Smooth muscle cell (in vitro differentiated cells): Measurements from ENCODE around the gene PRKCQ. TPM values are rescaled to one million over a fixed set of nuclear protein-coding genes. Genes with fewer than 3 reads are reported as not detected.
"Not testable (repeated sequence)": the region's sequence is repeated elsewhere in the genome, so short reads cannot be mapped to it uniquely, and the experiment has no call there.

ENCODE experiments used
- DNase-seq: peaks from one replicate; lab custom pipeline; 2025; ENCODE audit not compliant: unreplicated experiment; lab: John Stamatoyannopoulos, UW
- H2AFZ ChIP-seq: fragments of 200-600 bp; sonication (generic); 2 replicates; pipeline ENCODE4 v1.6.0; 2016; ENCODE audit warnings: antibody characterized with exemption, low read depth, mild to moderate bottlenecking
- H3F3A ChIP-seq: fragments of 200-600 bp; sonication (generic); 2 replicates; pipeline ENCODE4 v1.6.0; 2017; ENCODE audit warnings: antibody characterized with exemption, low read depth
- H3K27ac ChIP-seq: fragments of 200-600 bp; sonication (generic); 2 replicates; pipeline ENCODE4 v1.5.1; 2016; ENCODE audit warnings: low read depth, mild to moderate bottlenecking
- H3K27me3 ChIP-seq: fragments of 200-600 bp; sonication (generic); 2 replicates; pipeline ENCODE4 v1.6.1; 2016; ENCODE audit warnings: low read depth, mild to moderate bottlenecking
- H3K36me3 ChIP-seq: fragments of 200-600 bp; sonication (generic); 2 replicates; pipeline ENCODE4 v1.5.1; 2016; ENCODE audit warnings: low read depth
- H3K4me1 ChIP-seq: fragments of 200-600 bp; sonication (generic); 2 replicates; pipeline ENCODE4 v1.5.1; 2016; ENCODE audit warnings: low read depth
- H3K4me2 ChIP-seq: fragments of 200-600 bp; sonication (generic); 2 replicates; pipeline ENCODE4 v1.6.0; 2016; ENCODE audit warnings: mild to moderate bottlenecking
- H3K4me3 ChIP-seq: fragments of 200-600 bp; sonication (generic); 2 replicates; pipeline ENCODE4 v1.5.1; 2016; ENCODE audit warnings: mild to moderate bottlenecking
- H3K79me2 ChIP-seq: fragments of 200-600 bp; sonication (generic); 2 replicates; pipeline ENCODE4 v1.6.0; 2016; ENCODE audit warnings: low read depth, mild to moderate bottlenecking
- H3K9ac ChIP-seq: fragments of 200-600 bp; sonication (generic); 2 replicates; pipeline ENCODE4 v1.6.0; 2016; ENCODE audit warnings: low read depth
- H3K9me3 ChIP-seq: fragments of 200-600 bp; sonication (generic); replicated peaks from 2 replicates; pipeline ENCODE4 v1.5.1; 2016; ENCODE audit warnings: low read depth
- H4K20me1 ChIP-seq: fragments of 200-600 bp; sonication (generic); 2 replicates; pipeline ENCODE4 v1.6.0; 2016; ENCODE audit warnings: low read depth
- CTCF ChIP-seq: fragments of 200-600 bp; sonication (generic); IDR thresholded peaks from 2 replicates; pipeline ENCODE4 v1.5.1; 2017; ENCODE audit warnings: borderline replicate concordance, mild to moderate bottlenecking, antibody characterized with exemption; ENCODE audit not compliant: insufficient read depth, poor library complexity, severe bottlenecking
- WGBS: methylation state at CpG from one replicate; pipeline ENCODE4 v1.1.7; 2016; ENCODE audit warnings: low lambda C conversion rate; 5-methylcytosine and 5-hydroxymethylcytosine counted together
- polyA plus RNA-seq: library from polyadenylated mRNA; unstranded; fragments of >200 nt; fragmentation: Nextera tagmentation; extraction: Ambion mirVana; gene quantifications from 2 replicates; pipeline ENCODE4 v1.2.1, GENCODE V29; 2016
- total RNA-seq: library from RNA; depleted of rRNA; stranded (reverse); fragments of >200 nt; gene quantifications from 2 replicates; pipeline ENCODE4 v1.2.3, GENCODE V29; 2014

PRKCQ gene
- total and polyA plus RNA-seq, 2 experiments from 2014 or later = 0.27 to 0.38 TPM

- Histone ChIP-seq H3K27ac (no peak overlapping the region), H3F3A (no peaks in the 10 kb centered on the region), H3K9ac (no peak overlapping the region), H3K79me2 (no peaks in the 10 kb centered on the region), H3K4me1 (no peaks in the 10 kb centered on the region), H3K9me3 (no peaks in the 10 kb centered on the region), H3K36me3 (no peaks in the 10 kb centered on the region), H3K4me2 (peak overlapping the region; percentile 61), H2AFZ (no peak overlapping the region), H3K4me3 (no peak overlapping the region), H4K20me1 (no peaks in the 10 kb centered on the region), H3K27me3 (no peaks in the 10 kb centered on the region)
- whole genome bisulfite sequencing = 31% methylated on average over 7 of the region's 7 CpGs
- TF ChIP-seq CTCF = no peak
- no peak for DNase-seq
Measured at GRCh38 chr10:6473430-6473829, 106.6 kb downstream of the PRKCQ start.

GRCh38 chr10:6472710-6473005 lies 107.4 kb downstream of the PRKCQ start:
- not testable (repeated sequence) for H3K4me3 ChIP-seq, H3K4me1 ChIP-seq, H3K36me3 ChIP-seq, H3K27me3 ChIP-seq, H3K9me3 ChIP-seq, H2AFZ ChIP-seq, H4K20me1 ChIP-seq, H3K79me2 ChIP-seq, H3F3A ChIP-seq, H3K27ac ChIP-seq, DNase-seq, H3K4me2 ChIP-seq, H3K9ac ChIP-seq
- WGBS = 95% methylated on average over 7 of the region's 7 CpGs

GRCh38 chr10:6470894-6471618 lies 109.0 kb downstream of the PRKCQ start:
- TF ChIP-seq CTCF = no peak
- Histone ChIP-seq H3F3A (no peaks in the 10 kb centered on the region), H3K4me3 (no peak overlapping the region)

GRCh38 chr10:6469661-6470060 lies 110.4 kb downstream of the PRKCQ start:
- Histone ChIP-seq H3K4me3 (no peak overlapping the region), H3K36me3 (no peaks in the 10 kb centered on the region)

More at GRCh38 chr10:6470894-6471618, 109.0 kb downstream of the PRKCQ start:
- no peak overlapping the region for H3K4me2 ChIP-seq
- H3K27ac ChIP-seq = no peak overlapping the region
- no peaks in the 10 kb centered on the region for H3K9me3 ChIP-seq
- peaks cover 8% of the 10 kb centered on the region for H3K27me3 ChIP-seq
- H3K79me2 ChIP-seq = no peaks in the 10 kb centered on the region
- no peak overlapping the region for H3K9ac ChIP-seq
- 89% methylated on average over 11 of the region's 11 CpGs for WGBS
- no peaks in the 10 kb centered on the region for H3K4me1 ChIP-seq
- H3K36me3 ChIP-seq = no peaks in the 10 kb centered on the region
- no peak for DNase-seq
- H2AFZ ChIP-seq = no peak overlapping the region
- H4K20me1 ChIP-seq = no peaks in the 10 kb centered on the region

More at GRCh38 chr10:6469661-6470060, 110.4 kb downstream of the PRKCQ start:
- no peaks in the 10 kb centered on the region for H3F3A ChIP-seq
- no peak overlapping the region for H3K27ac ChIP-seq
- no peaks in the 10 kb centered on the region for H3K79me2 ChIP-seq
- H4K20me1 ChIP-seq = no peaks in the 10 kb centered on the region
- H3K9ac ChIP-seq = no peak overlapping the region
- no peak for TF ChIP-seq CTCF
- peaks cover 8% of the 10 kb centered on the region for H3K27me3 ChIP-seq
- no peak overlapping the region for H3K4me2 ChIP-seq
- H3K9me3 ChIP-seq = no peaks in the 10 kb centered on the region
- no peak overlapping the region for H2AFZ ChIP-seq
- no peaks in the 10 kb centered on the region for H3K4me1 ChIP-seq
- no peak for DNase-seq
